HepG2 (cell line): ENCODE measurements around the gene MXI1. TPM values are rescaled to one million over a fixed set of nuclear protein-coding genes. Genes with fewer than 3 reads are reported as not detected.

Experiments used
- CREB1 ChIP-seq, 2 experiments: fragments of 450-650 bp in 1 of 2; IDR thresholded peaks; 2 replicates each; pipeline ENCODE4 v1.6.1; 2016 to 2017; ENCODE audit warnings: control low read depth in 1 of 2, mild to moderate bottlenecking in 1 of 2, missing compliant biosample characterization in 1 of 2, missing genetic modification characterization in 1 of 2
- ELF3 ChIP-seq: IDR thresholded peaks from 2 replicates; pipeline ENCODE4 v1.6.1; 2016; ENCODE audit warnings: missing genetic modification reagents, missing compliant biosample characterization
- GATAD1 ChIP-seq: IDR thresholded peaks from 2 replicates; pipeline ENCODE4 v1.6.1; 2016; ENCODE audit warnings: missing genetic modification reagents, missing compliant biosample characterization
- HNF4A ChIP-seq: sonication (generic); formaldehyde crosslinking; IDR thresholded peaks from 2 replicates; pipeline ENCODE4 v1.4.0; 2020; ENCODE audit warnings: missing genetic modification reagents
- HNF4G ChIP-seq, 2 experiments: sonication (generic) in 1 of 2; formaldehyde crosslinking in 1 of 2; IDR thresholded peaks; 2 replicates each; pipeline versions ENCODE4 v1.4.0 to v1.6.1; 2011 to 2020; ENCODE audit warnings: borderline replicate concordance in 2 of 2, low read depth in 2 of 2, mild to moderate bottlenecking in 2 of 2, low read length in 1 of 2, missing genetic modification reagents in 1 of 2, moderate library complexity in 1 of 2
- ONECUT2 ChIP-seq: sonication (generic); formaldehyde crosslinking; IDR thresholded peaks from 2 replicates; pipeline ENCODE4 v1.4.0; 2020; ENCODE audit warnings: missing genetic modification reagents
- PAXIP1 ChIP-seq: sonication (generic); formaldehyde crosslinking; conservative IDR thresholded peaks from 2 replicates; pipeline ENCODE4 v1.4.0; 2020; ENCODE audit warnings: mild to moderate bottlenecking, missing genetic modification reagents, moderate library complexity
- PCBP1 ChIP-seq: fragments of 200-400 bp; formaldehyde crosslinking; IDR thresholded peaks from 2 replicates; pipeline ENCODE4 v1.6.1; 2017; ENCODE audit warnings: mild to moderate bottlenecking, low read depth, low read length, borderline replicate concordance
- PRMT3 ChIP-seq: sonication (generic); formaldehyde crosslinking; IDR thresholded peaks from 2 replicates; pipeline ENCODE4 v1.8.1; 2022; ENCODE audit warnings: low read depth, mild to moderate bottlenecking, moderate library complexity, missing genetic modification reagents, borderline replicate concordance
- SAP130 ChIP-seq: IDR thresholded peaks from 2 replicates; pipeline ENCODE4 v1.6.1; 2016; ENCODE audit warnings: low read depth
- TBX3 ChIP-seq: fragments of 450-650 bp; IDR thresholded peaks from 2 replicates; pipeline ENCODE4 v1.6.1; 2017; ENCODE audit warnings: antibody characterized with exemption, mild to moderate bottlenecking, inconsistent platforms, borderline replicate concordance
- TCF7L2 ChIP-seq: IDR thresholded peaks from 2 replicates; pipeline ENCODE4 v1.6.1; 2011; ENCODE audit warnings: mild to moderate bottlenecking, low read depth, low read length, moderate library complexity
- ZBTB8A ChIP-seq: sonication (generic); formaldehyde crosslinking; IDR thresholded peaks from 2 replicates; pipeline ENCODE4 v1.4.0; 2020; ENCODE audit warnings: mild to moderate bottlenecking, low read depth, missing genetic modification reagents, borderline replicate concordance
- ZFP1 ChIP-seq: IDR thresholded peaks from 2 replicates; pipeline ENCODE4 v1.6.1; 2016
- ZHX2 ChIP-seq, 2 experiments: sonication (generic) in 1 of 2; formaldehyde crosslinking in 1 of 2; IDR thresholded peaks; 2 replicates each; pipeline versions ENCODE4 v1.6.1 to v1.9.0; 2014 to 2022; ENCODE audit warnings: antibody characterized with exemption in 1 of 2, borderline replicate concordance in 1 of 2, inconsistent platforms in 1 of 2, low read depth in 1 of 2, missing genetic modification reagents in 1 of 2
- ZNF232 ChIP-seq: sonication (generic); formaldehyde crosslinking; IDR thresholded peaks from 2 replicates; pipeline ENCODE4 v1.4.0; 2020; ENCODE audit warnings: missing genetic modification reagents, borderline replicate concordance
- ZNF253 ChIP-seq: sonication (generic); formaldehyde crosslinking; IDR thresholded peaks from 2 replicates; pipeline ENCODE4 v1.8.0; 2022; ENCODE audit warnings: mild to moderate bottlenecking, missing genetic modification reagents, borderline replicate concordance
- ZNF354B ChIP-seq: sonication (generic); formaldehyde crosslinking; IDR thresholded peaks from 2 replicates; pipeline ENCODE4 v1.8.0; 2022; ENCODE audit warnings: mild to moderate bottlenecking, missing genetic modification reagents
- ZNF44 ChIP-seq: sonication (generic); formaldehyde crosslinking; IDR thresholded peaks from 2 replicates; pipeline ENCODE4 v1.5.1; 2020; ENCODE audit warnings: mild to moderate bottlenecking, missing genetic modification reagents
- polyA plus RNA-seq, 8 experiments: library from polyadenylated mRNA; depleted of rRNA in 3 of 8; stranded (reverse) in 7 of 8; unstranded in 1 of 8; fragments of >200 nt; fragmentation: Illumina TruSeq in 4 of 8; extraction: Trizol in 4 of 8; gene quantifications; 2 replicates each; pipeline versions ENCODE4 v1.2.1 to v1.2.3, GENCODE V29; 2011 to 2016; ENCODE audit warnings: low read depth in 4 of 8, missing spikeins in 1 of 8, mixed read lengths in 1 of 8; ENCODE audit not compliant: insufficient read depth in 1 of 8
- total RNA-seq, 5 experiments: library from RNA; depleted of rRNA; stranded (reverse); fragments of >200 nt; fragmentation: Illumina TruSeq; extraction: Trizol; gene quantifications; 2 replicates each; pipeline ENCODE4 v1.2.3, GENCODE V29; 2016; ENCODE audit warnings: low read depth in 1 of 5

The MXI1 gene
- total and polyA plus RNA-seq, 2 of the 13 experiments (the other 11 are each of a cell fraction or from before 2014, with no cell fraction given), result 6.6 to 22.0 TPM

- TF ChIP-seq ZHX2 (IDR thresholded peaks at IDR 0.05; ENCODE audit: low read depth) (0 out of 2 replicates have a peak, but pooled peaks have one; percentile 39), ZHX2 (CRISPR knock-in tag; IDR thresholded peaks at IDR 0.05; ENCODE audit: borderline replicate concordance) (no peak), ONECUT2 (CRISPR knock-in tag) (no peak), ZNF354B (CRISPR knock-in tag) (no peak), ZNF232 (no peak), ZNF253 (CRISPR knock-in tag) (no peak), HNF4A (peak; percentile 81), HNF4G (IDR thresholded peaks at IDR 0.05; ENCODE audit: borderline replicate concordance, low read depth, low read length) (peak; percentile 70; the same call in 1 of the 2 replicates), HNF4G (CRISPR knock-in tag; IDR thresholded peaks at IDR 0.05; ENCODE audit: borderline replicate concordance, low read depth) (no peak), PCBP1 (no peak), ZBTB8A (CRISPR knock-in tag) (no peak), TCF7L2 (no peak), ZNF44 (CRISPR knock-in tag) (no peak), ELF3 (CRISPR knock-in tag) (peak; percentile 42; the same call in 1 of the 2 replicates), SAP130 (CRISPR knock-in tag) (peak; percentile 68), PAXIP1 (CRISPR knock-in tag) (peak; percentile 69), CREB1 (IDR thresholded peaks at IDR 0.05) (no peak), CREB1 (CRISPR knock-in tag; IDR thresholded peaks at IDR 0.05) (0 out of 2 replicates have a peak, but pooled peaks have one; percentile 38), GATAD1 (peak; percentile 33; the same call in 1 of the 2 replicates), PRMT3 (CRISPR knock-in tag) (no peak), TBX3 (no peak), ZFP1 (CRISPR knock-in tag) (no peak)
Observed at GRCh38 chr10:110269374-110270318, 62.2 kb downstream of the MXI1 start (continued).
